Activated CD8-positive, alpha-beta memory T cell treated with anti-CD3 and anti-CD28 coated beads, Interleukin-2, amount 50 U/mL, for 1 hour (primary cell): ENCODE results near the gene ADD1.

Source experiments
- DNase-seq: peaks from one replicate; pipeline ENCODE4 v3.0.0-alpha.2; 2020; ENCODE audit errors: extremely low read depth

The ADD1 gene, protein sequence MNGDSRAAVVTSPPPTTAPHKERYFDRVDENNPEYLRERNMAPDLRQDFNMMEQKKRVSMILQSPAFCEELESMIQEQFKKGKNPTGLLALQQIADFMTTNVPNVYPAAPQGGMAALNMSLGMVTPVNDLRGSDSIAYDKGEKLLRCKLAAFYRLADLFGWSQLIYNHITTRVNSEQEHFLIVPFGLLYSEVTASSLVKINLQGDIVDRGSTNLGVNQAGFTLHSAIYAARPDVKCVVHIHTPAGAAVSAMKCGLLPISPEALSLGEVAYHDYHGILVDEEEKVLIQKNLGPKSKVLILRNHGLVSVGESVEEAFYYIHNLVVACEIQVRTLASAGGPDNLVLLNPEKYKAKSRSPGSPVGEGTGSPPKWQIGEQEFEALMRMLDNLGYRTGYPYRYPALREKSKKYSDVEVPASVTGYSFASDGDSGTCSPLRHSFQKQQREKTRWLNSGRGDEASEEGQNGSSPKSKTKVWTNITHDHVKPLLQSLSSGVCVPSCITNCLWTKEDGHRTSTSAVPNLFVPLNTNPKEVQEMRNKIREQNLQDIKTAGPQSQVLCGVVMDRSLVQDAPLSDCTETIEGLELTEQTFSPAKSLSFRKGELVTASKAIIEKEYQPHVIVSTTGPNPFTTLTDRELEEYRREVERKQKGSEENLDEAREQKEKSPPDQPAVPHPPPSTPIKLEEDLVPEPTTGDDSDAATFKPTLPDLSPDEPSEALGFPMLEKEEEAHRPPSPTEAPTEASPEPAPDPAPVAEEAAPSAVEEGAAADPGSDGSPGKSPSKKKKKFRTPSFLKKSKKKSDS

GRCh38 chr4:2843263-2843940 lies at the start of gene ADD1:
Gene ADD1 (plus strand): TSS chr4:2843844. CDS start chr4:2875916, 32,072 bp downstream.
- peak; percentile 72 for DNase-seq

GRCh38 chr4:2794486-2795299 lies 49.0 kb upstream of the ADD1 start:
- no peak for DNase-seq

GRCh38 chr4:2795300-2795892 lies 48.2 kb upstream of the ADD1 start:
- no peak for DNase-seq

GRCh38 chr4:2795893-2796848 lies 47.5 kb upstream of the ADD1 start:
- DNase-seq: no peak

GRCh38 chr4:2796849-2797544 lies 46.6 kb upstream of the ADD1 start:
- DNase-seq: no peak

GRCh38 chr4:2797545-2798305 lies 45.9 kb upstream of the ADD1 start:
- DNase-seq: no peak

DNA sequence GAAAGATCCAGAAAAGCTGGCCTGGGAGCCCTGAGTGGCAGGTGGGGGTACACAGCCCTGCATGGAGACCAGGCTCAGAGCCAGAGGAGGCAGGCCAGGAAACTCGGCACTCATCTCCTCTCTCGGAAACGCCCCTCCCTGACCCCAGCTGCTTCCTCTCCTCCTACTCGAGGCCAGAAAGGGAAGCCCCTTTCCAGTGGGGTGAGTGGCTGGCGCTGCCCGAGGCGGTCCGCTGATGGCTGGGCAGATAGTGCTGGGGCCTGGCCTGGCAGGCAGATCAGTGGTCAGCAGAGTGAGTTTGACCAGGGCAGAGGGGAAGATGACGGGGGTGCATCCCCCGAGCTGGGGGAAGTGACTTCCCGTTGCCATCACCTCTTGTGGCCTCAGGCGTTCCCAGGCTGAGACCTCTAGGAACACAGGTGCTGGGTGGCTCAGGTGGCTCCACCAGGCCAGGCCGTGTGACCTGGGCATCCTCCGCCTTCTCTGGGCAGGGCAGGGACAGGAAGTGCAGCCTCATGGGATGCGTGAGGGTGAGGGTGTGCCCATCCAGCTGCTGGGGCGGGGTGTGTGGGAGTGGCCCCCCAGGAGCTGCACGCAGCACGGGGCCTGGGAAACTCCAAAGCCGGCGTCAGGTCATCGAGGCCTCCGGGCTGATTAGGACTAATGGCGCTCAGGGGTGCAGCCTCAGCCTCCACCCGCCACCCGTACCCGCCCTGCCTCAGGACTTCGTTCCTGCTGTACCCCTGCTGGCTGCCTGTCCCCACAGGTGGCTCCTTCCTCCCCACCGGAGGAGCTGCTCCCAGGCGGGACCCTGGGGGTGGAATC lies 45.0 kb upstream of the ADD1 start:
- DNase-seq: no peak

DNA sequence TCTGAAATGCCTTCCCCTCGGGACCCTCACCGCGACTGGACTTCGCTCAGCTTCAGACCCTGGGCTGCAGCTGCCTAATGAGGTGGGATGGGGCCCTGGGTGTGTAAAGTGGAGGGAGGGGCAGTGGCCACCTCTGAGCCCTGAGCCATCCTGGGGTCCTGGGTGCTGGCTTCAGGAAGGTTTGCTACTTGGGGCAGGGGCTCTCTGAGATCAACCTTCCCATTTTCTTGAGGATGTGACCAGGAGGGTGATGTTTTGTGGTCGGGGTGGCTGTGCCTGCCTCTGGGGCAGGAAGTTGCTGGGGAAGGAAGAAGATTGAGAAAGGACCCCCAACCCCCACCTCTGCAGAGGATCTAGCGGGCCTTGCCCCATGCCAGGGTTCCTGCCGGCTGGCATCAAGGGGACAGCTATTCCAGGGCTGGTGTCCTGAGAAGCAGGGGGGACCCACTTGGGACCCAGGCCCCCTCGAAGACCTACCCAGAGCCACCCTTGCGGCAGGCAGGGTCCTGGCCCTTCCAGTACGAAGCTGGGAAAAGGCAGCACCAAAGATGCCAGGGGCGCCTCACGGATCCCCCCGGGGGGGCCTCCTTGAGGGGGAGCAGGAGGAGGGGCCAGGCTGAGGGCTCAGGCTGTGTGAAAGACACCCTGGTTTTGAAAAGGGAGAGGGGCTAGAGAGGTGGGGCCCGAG lies 44.3 kb upstream of the ADD1 start:
- no peak for DNase-seq

- no peak for DNase-seq
Measured at GRCh38 chr4:2799971-2800690, 43.5 kb upstream of the ADD1 start.

GRCh38 chr4:2800691-2801596 lies 42.7 kb upstream of the ADD1 start:
- DNase-seq: no peak

- no peak for DNase-seq
Measured at GRCh38 chr4:2802618-2803531, 40.8 kb upstream of the ADD1 start.

DNA sequence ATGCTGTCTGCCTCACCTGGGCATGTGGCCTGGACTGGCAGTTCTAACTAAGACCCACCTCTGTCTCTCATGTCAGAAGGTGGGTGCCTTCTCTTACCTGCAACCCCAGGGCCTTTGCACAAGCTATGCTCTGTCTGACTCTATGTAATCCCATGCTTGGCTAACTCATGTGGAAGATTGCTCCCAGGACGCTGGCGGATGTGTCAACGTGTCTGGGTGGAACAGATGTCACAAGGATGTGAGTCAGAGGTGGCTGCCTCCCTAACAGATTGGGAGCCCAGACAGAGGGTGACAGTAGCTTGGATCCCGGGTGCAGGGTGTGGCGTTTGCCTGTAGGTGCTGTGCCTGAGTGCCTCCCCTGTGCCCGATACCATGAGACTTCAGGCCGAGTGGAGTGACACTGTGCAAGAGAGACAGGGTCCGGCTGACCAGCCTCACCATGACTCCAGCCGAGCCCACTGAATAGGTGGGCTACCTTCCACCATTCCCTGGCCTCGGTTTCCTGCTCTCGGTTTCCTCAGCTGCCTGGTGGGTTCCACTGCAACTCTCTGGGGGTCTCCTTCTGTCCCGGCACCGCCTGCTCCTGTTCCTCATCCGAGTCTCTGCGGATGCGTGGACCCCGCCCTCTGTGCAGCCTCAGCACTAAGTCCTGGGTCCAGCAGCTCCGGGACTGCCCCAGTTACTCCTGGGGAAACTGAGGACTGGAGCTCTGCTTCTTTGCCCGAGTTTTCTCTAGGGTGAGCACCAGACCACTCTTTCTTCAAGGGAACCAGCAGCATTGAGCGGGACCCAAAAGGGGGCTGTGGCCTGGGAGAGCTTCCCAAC lies 39.8 kb upstream of the ADD1 start:
- no peak for DNase-seq

DNA sequence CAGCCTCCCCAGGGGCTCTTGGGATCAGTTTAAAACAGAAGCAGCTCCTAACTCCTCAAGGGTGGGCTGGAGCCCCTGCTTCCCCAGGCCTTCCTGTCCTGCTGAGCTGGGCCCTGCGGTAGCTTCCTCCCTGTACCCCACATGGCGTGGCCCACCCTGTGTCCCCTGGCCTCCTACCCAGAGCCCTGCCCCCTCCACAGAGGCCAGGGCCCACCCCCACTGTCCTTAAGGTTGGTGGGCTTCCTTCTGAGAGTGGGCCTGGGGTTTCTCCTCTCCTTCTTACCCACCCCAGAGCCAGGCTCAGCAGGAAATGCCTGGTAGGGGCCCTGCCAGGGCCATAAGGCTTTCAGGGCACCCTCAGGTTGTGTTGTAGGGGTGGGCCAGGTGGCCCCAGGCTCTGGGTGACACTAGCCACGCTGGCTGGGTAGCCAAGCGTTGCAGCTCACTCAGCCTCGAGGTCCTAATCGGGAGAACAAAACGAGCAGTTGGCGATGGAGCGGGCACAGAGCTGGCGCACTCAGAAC lies 39.1 kb upstream of the ADD1 start:
- no peak for DNase-seq
